OCI-LY1 (cell line): ENCODE data around the gene KCTD1.

Source experiments
- CTCF ChIP-seq: fragments of 200-600 bp; sonication (generic), shearing (Covaris generic); IDR thresholded peaks from 2 replicates; pipeline ENCODE4 v1.5.1; 2017; ENCODE audit warnings: mild to moderate bottlenecking, antibody characterized with exemption, low read length, moderate library complexity, mixed read lengths
- EZH2 ChIP-seq: fragments of 200-600 bp; sonication (generic), shearing (Covaris generic); IDR thresholded peaks from 2 replicates; pipeline ENCODE4 v1.8.0; 2017; ENCODE audit warnings: borderline replicate concordance, mixed run types, mild to moderate bottlenecking, antibody characterized with exemption, low read length, moderate library complexity, mixed read lengths

GRCh38 chr18:26464128-26465011, 84.0 kb downstream of the KCTD1 start:
- TF ChIP-seq CTCF (no peak), EZH2 (no peak)
